DMS 273 (cell line): ENCODE results near the gene KCNK15.

Source experiments
- DNase-seq: peaks from one replicate; lab custom pipeline; 2025; ENCODE audit not compliant: unreplicated experiment; lab: John Stamatoyannopoulos, UW

KCNK15 gene

DNA sequence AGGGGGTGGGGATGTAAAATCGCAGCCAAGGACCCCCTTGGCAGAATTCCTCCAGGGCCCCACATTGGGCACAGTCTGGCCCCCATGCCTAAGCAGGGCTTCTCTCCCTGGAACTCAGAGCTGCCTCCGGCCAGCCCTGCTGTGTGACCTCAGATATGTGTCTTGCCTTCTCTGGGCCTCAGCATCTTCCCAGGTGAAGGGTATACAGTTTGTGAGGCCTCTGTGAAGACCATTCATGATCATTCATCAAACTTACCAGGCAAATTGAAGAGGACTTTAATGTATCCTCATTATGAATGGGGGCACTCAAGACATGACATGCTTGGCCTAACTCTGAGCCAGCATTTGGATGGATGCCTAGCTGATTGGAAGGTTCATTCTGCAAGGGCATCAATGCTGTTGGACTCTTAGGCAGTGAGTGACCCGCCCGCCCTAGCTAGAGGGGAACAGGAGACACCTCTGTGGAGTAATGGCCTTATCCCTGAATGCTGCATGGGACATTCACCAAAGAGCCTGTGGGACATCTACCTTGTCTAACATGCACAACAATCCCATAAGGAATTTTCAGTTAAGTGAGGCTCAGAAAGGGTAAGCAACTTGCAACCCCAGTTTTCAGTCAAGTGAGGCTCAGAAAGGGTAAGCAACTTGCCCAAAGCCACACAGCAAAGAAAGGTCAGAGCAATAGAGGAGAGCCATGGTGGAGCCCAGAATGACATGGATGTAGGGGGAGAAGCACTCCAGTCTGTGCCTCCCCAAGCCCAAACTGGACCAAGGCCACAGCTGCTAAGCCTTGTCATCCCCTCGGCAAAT lies 30.0 kb upstream of the KCNK15 start:
- DNase-seq: no peak

DNA sequence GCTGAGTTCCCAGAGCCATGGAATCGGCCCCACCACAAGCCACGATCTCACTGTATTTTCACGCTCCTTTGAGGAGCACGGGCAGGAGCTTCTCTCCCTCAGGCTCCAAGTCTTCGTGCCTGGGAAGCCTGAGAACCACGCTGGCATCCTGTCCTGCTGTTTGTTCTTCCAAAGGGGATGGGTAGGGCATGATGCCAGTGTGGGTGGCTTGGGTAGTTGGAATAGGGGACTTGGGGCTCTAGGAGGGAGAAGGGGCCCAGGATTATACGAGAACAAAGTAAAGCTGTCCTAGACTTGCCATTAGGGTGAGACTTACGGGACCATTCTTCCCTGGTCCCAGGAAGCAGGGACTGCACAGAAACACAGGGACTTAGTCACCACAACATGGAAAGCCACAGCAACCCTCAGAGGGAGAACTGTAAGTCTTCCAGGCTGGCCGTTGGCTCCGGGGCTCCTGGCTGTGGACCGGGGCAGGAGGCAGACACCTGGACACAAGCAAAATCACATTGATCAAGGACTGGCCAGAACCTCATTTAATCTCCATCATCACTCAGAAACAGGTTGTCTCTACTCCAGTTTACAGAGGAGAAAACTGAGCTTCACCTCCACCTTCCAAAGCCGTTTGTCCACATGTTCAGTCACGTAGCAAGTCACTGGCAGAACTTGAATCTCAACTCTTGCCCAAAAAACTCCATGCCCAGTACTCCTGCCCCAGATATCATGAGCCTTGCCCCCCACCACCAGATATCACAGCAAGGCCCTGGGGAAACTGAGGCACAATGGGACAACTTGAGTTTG lies 29.2 kb upstream of the KCNK15 start:
- no peak for DNase-seq

- DNase-seq: peak; percentile 67
Observed at GRCh38 chr20:44717986-44718385, 27.7 kb upstream of the KCNK15 start.

- no peak for DNase-seq
Observed at GRCh38 chr20:44719841-44720240, 25.8 kb upstream of the KCNK15 start.

DNA sequence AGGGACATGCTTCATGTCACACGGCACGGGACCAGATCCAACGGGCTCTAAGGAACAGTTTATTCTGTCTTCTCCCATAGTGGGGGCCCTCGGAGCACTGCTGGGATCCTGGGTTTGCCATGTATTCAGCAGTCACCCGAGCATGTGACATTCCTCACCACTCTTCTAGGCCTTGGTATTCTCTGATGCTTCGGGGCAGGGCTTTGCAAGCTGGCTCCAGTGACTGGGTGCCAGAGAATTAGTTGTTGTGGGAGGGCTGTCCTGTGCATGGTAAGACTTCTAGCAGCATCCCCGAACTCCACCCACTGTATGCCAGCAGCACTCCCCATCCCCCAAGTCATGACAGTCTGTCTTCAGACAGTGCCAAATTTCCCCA lies 25.1 kb upstream of the KCNK15 start:
- DNase-seq: peak; percentile 90

DNA sequence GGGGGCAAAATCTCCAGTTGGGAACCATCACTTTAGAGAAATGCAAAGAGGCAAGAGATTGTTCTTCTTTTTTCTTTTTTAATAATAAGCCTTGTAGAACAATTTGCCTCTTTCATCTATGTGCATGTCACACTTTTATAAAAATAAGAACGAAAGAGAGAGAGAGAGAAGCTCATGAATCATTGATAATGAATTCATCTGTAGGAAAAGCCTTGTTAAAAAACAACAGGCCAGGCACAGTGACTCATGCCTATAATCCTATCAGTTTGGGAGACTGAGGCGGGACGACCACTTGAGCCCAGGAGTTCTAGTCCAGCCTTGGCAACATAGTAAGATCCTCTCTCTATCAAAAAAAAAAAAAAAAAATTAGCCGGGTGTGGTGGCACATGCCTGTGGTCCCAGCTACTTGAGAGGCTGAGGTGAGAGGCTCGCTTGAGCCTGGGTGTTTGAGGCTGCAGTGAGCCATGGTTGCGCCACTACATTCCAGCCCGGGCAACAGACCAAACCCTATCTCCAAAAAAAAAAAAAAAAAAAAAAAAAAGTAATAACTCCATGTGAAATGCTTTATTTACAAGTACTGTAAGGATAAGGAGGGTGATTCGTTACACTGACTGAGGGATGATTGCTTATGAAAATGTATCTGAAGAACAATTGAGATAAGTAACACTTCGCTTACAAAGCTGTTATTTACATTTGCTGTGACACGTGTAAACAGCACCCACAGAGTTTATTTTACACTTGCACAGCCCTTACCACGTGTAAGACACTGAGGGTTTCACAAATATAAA lies 24.5 kb upstream of the KCNK15 start:
- DNase-seq: no peak

- no peak for DNase-seq
Observed at GRCh38 chr20:44721785-44722054, 23.9 kb upstream of the KCNK15 start.

DNA sequence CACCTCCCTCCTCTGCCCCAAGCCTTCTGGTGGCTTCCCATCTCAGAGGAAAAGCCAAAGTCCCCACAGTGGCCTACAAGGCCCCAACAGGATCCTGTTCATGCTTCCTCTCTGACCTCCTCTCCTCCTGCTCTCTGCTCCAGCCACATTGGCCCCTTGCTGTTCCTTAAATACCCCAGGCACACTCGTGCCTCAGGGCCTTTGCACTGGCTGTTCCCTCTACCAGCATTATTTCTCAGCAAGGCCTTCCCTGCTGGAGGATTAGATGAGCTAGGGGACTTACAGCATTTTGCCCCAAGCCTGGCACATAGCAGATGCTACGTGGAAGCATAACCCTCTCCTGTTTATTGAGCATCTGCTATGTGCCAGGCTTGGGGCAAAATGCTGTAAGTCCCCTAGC lies 22.7 kb upstream of the KCNK15 start:
- DNase-seq: no peak

DNA sequence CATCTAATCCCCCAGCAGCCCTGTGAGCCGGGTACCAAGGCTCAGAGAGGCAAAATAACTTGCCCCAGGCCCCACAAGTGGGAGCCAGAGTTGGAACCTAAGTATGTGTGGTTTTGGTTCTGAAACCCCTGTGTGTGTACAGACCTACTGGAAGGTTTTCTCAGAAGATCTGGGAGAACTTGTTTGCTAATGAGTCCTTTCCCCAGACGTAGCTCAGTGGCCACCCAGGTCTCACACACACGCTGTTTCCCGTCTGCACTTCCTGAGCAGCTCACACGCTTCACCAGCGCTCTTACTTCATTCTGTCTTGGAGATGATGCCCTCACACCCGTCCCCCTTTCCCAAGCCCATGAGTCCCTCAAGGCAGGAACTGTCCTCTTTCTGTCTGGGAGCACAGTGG lies 22.3 kb upstream of the KCNK15 start:
- no peak for DNase-seq

DNA sequence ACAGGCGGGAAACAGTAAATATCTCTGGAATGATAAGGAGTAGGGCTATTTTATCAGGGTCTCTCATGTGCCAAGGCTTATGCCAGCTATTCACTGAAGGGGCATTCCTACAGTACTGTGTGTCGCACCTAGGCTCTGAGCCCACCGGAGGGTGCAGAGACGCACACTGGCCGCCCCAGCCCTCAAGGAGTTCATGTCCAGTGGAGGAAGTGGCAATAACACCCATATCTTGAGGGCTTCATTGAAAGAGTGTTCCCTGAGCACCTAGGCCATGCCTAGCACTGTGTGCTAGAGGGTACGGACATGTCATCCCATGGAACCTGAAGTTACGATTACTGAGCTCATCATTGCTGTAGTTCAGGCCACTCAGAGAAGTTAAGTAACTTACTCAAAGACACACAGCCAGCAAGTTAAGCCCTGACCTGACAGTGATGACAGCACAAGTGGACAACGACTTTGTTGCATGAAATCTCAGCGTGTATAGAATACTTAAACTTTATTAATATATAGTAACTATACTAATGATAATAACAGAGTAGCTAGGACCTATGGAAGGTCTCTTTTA lies 21.8 kb upstream of the KCNK15 start:
- no peak for DNase-seq

DNA sequence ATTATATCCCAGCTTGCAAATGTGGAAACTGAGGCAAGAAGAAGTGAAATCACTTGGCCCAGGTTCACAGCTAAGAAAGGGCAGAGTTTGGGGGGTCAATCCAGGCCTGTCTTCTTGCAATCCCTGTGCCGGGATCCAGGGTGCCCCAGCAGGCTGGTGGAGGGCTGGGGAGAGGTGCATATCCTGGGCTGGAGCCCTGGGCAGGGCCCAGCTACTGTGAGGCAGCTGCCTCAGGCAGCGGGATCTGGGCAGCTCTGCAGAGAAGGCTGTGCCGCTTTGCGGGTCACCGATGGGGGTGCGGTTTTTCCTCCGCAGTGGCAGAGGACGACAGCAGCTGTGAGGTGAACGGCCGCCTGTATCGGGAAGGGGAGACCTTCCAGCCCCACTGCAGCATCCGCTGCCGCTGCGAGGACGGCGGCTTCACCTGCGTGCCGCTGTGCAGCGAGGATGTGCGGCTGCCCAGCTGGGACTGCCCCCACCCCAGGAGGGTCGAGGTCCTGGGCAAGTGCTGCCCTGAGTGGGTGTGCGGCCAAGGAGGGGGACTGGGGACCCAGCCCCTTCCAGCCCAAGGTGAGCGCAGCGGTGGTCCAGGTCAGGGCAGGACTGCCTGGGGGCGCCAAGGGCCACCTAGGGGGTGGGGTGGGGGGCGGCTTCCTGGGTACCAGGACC lies 21.1 kb upstream of the KCNK15 start:
- DNase-seq: no peak

- DNase-seq: no peak
Observed at GRCh38 chr20:44725837-44726236, 19.8 kb upstream of the KCNK15 start.

GRCh38 chr20:44727039-44727438 lies 18.6 kb upstream of the KCNK15 start:
- DNase-seq: no peak

DNA sequence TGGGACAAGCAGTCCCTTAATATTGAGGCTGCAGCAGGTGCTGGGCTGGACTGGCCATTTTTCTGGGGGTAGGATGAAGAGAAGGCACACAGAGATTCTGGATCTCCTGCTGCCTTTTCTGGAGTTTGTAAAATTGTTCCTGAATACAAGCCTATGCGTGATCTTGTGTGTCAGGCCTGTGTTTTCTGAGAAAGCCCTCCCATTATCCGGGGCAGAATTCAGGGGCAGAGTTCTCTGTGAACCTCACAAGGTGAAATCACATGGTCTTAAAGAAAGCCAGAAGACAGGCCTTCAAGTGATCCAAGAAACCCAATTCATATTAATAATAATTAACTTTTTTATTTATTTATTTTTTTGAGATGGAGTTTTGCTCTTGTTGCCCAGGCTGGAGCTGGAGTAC lies 18.0 kb upstream of the KCNK15 start:
- no peak for DNase-seq

DNA sequence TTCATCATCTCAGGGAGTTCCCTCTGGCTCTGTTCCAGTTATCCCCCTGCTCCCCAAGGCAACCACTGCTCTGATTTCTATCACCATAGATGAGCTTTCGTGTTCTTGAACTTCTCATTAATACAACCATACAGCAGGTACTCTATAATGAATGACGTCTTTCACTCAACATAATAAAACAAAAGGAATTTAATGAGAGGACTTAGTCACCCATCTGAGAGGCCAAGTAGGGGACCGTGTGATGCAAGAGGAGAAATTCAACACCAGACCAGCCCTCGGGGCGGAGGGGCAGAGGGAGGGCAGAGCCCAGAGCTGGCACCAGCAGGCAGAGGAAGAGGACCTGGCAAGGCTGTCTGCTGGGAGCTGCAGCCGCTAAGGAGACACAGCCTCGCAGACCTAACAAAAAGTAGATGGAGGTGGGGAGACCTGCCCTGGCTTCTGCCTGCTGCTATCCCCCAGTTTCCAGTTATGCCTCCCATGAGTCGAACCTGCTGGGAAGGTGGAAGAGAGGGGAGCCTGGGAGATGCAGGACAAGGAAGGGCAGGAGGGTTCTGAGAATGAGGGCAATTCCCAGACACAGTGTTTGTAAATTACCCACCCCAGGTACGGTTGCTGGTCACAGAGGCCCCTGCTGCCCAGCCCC lies 16.7 kb upstream of the KCNK15 start:
- peak; percentile 95 for DNase-seq

DNA sequence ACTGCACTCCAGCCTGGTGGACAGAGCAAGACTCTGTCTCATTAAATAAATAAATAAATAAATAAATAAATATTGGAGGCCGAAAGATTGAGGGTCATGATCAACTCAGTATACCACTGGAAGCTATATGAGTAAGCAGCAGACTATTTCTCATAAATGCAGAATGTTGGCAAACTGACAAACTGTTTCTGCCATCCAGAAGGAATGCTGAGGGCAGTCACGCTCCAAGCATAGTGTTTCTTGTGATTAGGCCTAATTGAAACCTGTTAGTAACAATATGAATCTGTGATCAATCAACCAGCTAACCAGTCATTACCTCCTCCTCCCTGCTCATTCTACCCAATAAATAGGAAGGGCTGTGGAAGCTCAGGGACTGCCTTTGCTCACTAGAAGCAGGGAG lies 15.2 kb upstream of the KCNK15 start:
- peak; percentile 44 for DNase-seq

DNA sequence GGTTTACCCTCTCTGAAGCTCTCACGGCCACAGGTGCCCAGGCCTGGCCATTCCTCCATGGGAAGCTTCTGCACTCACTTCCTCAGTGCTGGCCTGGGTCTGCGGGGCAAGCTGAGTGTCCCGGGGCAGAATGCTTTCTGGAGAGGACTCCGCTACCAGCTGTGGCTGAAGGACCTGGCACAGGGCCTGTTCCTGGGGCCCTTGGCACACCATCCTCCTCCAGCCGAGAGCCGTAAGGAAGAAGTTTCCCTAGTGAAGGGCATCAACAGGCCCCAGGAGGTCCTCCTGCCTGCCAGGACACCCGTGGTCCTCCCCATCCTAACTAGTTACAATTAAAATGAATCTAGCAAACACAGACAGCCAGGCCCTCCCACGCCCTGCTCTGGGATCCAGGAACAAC lies 14.0 kb upstream of the KCNK15 start:
- DNase-seq: peak; percentile 40

GRCh38 chr20:44732327-44732726 lies 13.3 kb upstream of the KCNK15 start:
- no peak for DNase-seq

DNA sequence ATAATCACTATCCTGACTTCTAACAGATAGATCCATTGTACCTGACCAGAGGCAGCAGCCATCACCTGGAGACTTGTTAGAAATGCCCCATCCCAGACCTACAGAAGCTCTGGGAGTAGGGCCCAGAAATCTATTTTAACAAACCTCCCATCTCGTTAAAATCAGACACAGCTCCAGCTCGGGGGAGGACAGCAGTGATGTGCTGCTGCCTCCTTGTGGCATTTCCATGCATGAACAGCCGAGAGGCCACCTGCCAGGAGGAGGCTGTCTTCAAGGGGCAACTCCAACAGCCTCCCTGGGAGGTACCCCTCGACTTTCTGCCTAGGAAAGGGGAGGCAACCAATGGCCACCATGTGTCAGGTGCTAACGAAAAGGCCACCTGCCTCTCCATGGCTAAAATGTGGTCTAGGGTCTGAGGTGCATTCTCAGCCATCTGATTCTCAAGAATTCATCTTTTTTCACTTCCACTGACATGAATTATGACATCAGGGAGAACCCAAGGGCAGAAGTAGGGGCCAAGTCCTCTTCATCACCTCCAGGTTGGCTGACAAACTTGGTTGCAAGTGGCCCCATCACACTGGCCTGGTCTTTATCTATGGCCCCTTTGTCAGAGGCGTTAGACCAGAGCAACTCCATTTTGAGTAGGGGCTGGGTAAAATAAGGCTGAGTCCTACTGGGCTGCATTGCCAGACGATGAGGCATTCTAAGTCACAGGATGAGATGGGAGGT lies 12.2 kb upstream of the KCNK15 start:
- peak; percentile 87 for DNase-seq

DNA sequence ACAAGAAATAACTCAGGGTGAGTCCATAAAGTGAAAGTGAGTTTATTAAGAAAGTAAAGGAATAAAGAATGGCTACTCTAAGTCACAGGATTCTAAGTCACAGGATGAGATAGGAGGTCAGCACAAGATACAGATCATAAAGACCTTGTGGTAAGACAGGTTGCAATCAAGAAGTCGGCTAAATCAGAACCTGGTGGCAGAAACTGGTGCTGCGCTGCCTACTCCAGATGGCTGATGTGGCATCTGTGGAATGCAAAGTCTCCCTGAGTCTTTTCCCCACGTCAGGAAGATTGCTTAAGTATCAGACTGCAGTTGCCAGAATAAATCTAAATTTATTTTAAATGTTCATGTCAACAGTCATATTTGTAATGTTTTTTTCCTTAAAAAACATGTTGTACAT lies 10.7 kb upstream of the KCNK15 start:
- DNase-seq: peak; percentile 73
